Panc1 (cell line): ENCODE data around the gene CCSER2. TPM values are rescaled to one million over a fixed set of nuclear protein-coding genes. Genes with fewer than 3 reads are reported as not detected.

Experiments
- ATAC-seq: fragments of 200-7000 bp; cut with Tn5 transposase; 2 replicates; pipeline ENCODE4 v1.9.1; 2020; ENCODE audit warnings: mild to moderate bottlenecking, moderate library complexity
- BruUV-seq: library from RNA; stranded (reverse); fragments of 400-500 nt; replicated peaks from 2 replicates; lab custom pipeline; 2021; lab: Mats Ljungman, UMichigan
- CTCF ChIA-PET: fragments of 300-600 bp; sonication (Branson Sonifier 250); formaldehyde crosslinking; loops from one replicate; lab custom pipeline; 2022; ENCODE audit warnings: antibody characterized with exemption; lab: Charles Lee
- POLR2A ChIA-PET: fragments of 300-600 bp; sonication (Branson Sonifier 250); formaldehyde crosslinking; loops from one replicate; lab custom pipeline; 2022; ENCODE audit warnings: antibody characterized with exemption; lab: Charles Lee
- DNase-seq: peaks from one replicate; pipeline ENCODE4 v3.0.0-alpha.2; 2010; ENCODE audit warnings: low read depth, low spot score
- H3K27ac ChIP-seq: 2 replicates; pipeline ENCODE4 v1.5.1; 2011; ENCODE audit warnings: mild to moderate bottlenecking, low read length, inconsistent platforms
- H3K27me3 ChIP-seq: fragments of 200-500 bp; sonication (Bioruptor generic); 2 replicates; pipeline ENCODE4 v1.6.0; 2014; ENCODE audit warnings: low read length, inconsistent platforms; ENCODE audit not compliant: control insufficient read depth, insufficient read depth
- H3K36me3 ChIP-seq: fragments of 200-500 bp; sonication (Bioruptor generic); 2 replicates; pipeline ENCODE4 v1.5.1; 2014; ENCODE audit warnings: inconsistent platforms, mild to moderate bottlenecking, low read length, moderate library complexity; ENCODE audit not compliant: control insufficient read depth, insufficient read depth
- H3K4me1 ChIP-seq: 2 replicates; pipeline ENCODE4 v1.5.1; 2011; ENCODE audit warnings: inconsistent platforms, mild to moderate bottlenecking, low read length, moderate library complexity; ENCODE audit not compliant: control insufficient read depth, insufficient read depth
- H3K4me3 ChIP-seq, 2 experiments: 2 replicates each; pipeline ENCODE4 v1.5.1; 2011 to 2012; ENCODE audit warnings: low read depth in 2 of 2, low read length in 2 of 2, mild to moderate bottlenecking in 2 of 2, inconsistent platforms in 1 of 2, moderate library complexity in 1 of 2
- H3K9me3 ChIP-seq: fragments of 200-500 bp; sonication (Bioruptor generic); 2 replicates; pipeline ENCODE4 v1.5.1; 2014; ENCODE audit warnings: low read depth, mild to moderate bottlenecking, inconsistent platforms, low read length, moderate library complexity; ENCODE audit not compliant: control insufficient read depth, insufficient read depth
- POLR2AphosphoS5 ChIP-seq: IDR thresholded peaks from 2 replicates; pipeline ENCODE4 v1.6.1; 2012; ENCODE audit warnings: mild to moderate bottlenecking, low read depth, low read length, moderate library complexity
- REST ChIP-seq, 2 experiments: IDR thresholded peaks; 2 replicates each; pipeline ENCODE4 v1.6.1; 2011 to 2012; ENCODE audit warnings: low read depth in 2 of 2, control low read depth in 1 of 2, low read length in 1 of 2, mild to moderate bottlenecking in 1 of 2, moderate library complexity in 1 of 2; ENCODE audit not compliant: insufficient read depth in 1 of 2
- SIN3A ChIP-seq: IDR thresholded peaks from 2 replicates; pipeline ENCODE4 v1.6.1; 2012; ENCODE audit warnings: low read depth, mild to moderate bottlenecking, low read length, moderate library complexity, borderline replicate concordance; ENCODE audit not compliant: insufficient read depth
- TCF7L2 ChIP-seq: IDR thresholded peaks from 2 replicates; pipeline ENCODE4 v1.6.1; 2011; ENCODE audit warnings: mild to moderate bottlenecking, low read depth, low read length, inconsistent platforms
- in situ Hi-C: cut with HindIII; loops from 2 replicates; pipeline ENCODE4 v1.10.0; 2016; ENCODE audit warnings: low sequenced_read_pairs, low pct_unique_long_range_greater_than_20kb
- intact Hi-C: fragments of 100-400 bp; cut with micrococcal nuclease; formaldehyde crosslinking; loops from one replicate; pipeline ENCODE4 v1.10.0; 2022; ENCODE audit not compliant: unreplicated experiment
- total RNA-seq: library from RNA; stranded (reverse); gene quantifications from one replicate; pipeline ENCODE4 v1.2.1, GENCODE V29; 2021; ENCODE audit not compliant: unreplicated experiment
- TF ChIP-seq, protein P1 (sequence below): fragments of 450-650 bp; IDR thresholded peaks from 2 replicates; pipeline ENCODE4 v1.5.1; 2017; ENCODE audit warnings: mild to moderate bottlenecking

CCSER2 gene
- total RNA-seq, 1 experiment from 2014 or later = 63.7 TPM

- DNase-seq = no peak
- TF ChIP-seq, protein P1, sequence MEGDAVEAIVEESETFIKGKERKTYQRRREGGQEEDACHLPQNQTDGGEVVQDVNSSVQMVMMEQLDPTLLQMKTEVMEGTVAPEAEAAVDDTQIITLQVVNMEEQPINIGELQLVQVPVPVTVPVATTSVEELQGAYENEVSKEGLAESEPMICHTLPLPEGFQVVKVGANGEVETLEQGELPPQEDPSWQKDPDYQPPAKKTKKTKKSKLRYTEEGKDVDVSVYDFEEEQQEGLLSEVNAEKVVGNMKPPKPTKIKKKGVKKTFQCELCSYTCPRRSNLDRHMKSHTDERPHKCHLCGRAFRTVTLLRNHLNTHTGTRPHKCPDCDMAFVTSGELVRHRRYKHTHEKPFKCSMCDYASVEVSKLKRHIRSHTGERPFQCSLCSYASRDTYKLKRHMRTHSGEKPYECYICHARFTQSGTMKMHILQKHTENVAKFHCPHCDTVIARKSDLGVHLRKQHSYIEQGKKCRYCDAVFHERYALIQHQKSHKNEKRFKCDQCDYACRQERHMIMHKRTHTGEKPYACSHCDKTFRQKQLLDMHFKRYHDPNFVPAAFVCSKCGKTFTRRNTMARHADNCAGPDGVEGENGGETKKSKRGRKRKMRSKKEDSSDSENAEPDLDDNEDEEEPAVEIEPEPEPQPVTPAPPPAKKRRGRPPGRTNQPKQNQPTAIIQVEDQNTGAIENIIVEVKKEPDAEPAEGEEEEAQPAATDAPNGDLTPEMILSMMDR = no peak
- TF ChIP-seq POLR2AphosphoS5 (no peak), TCF7L2 (no peak), REST (IDR thresholded peaks at IDR 0.05; ENCODE audit: insufficient read depth in 1 of 2, low read depth in 2 of 2, low read length in 1 of 2) (no peak), SIN3A (no peak)
- POLR2A ChIA-PET = no interaction called here
- in situ Hi-C loops = no loop called here
- Histone ChIP-seq H3K27me3 (no peaks in the 10 kb centered on the region), H3K27ac (no peak overlapping the region), H3K4me1 (no peaks in the 10 kb centered on the region), H3K4me3 (no peak overlapping the region), H3K36me3 (no peaks in the 10 kb centered on the region), H3K9me3 (no peaks in the 10 kb centered on the region)
- intact Hi-C loops = no loop called here
- no TSS peak for BruUV-seq
- CTCF ChIA-PET = no interaction called here
- no peak for ATAC-seq
Observed at GRCh38 chr10:84460520-84460919, 132.1 kb downstream of the CCSER2 start.

GRCh38 chr10:84469470-84469869 is 141.1 kb downstream of the CCSER2 start:
- no peak for TF ChIP-seq TCF7L2
- no peak for TF ChIP-seq SIN3A
- TF ChIP-seq REST (IDR thresholded peaks at IDR 0.05; ENCODE audit: insufficient read depth in 1 of 2, low read depth in 2 of 2, low read length in 1 of 2) = no peak
- TF ChIP-seq POLR2AphosphoS5 = no peak
- TF ChIP-seq, protein P1 = no peak
- no peaks in the 10 kb centered on the region for H3K9me3 ChIP-seq
- ChIA-PET POLR2A (no interaction called here), CTCF (no interaction called here)
- no TSS peak for BruUV-seq
- no peak overlapping the region for H3K4me3 ChIP-seq
- no peaks in the 10 kb centered on the region for H3K4me1 ChIP-seq
- ATAC-seq (no peak), DNase-seq (no peak)
- in situ Hi-C loops (no loop called here), intact Hi-C loops (no loop called here)
- no peak overlapping the region for H3K27ac ChIP-seq
- no peaks in the 10 kb centered on the region for H3K36me3 ChIP-seq
- no peaks in the 10 kb centered on the region for H3K27me3 ChIP-seq
